GM12878 (cell line): ENCODE results near the gene OTUD3. TPM values are rescaled to one million over a fixed set of nuclear protein-coding genes. Genes with fewer than 3 reads are reported as not detected.

ENCODE experiments used
- ATAC-seq: fragments of 200-7000 bp; cut with Tn5 transposase; 3 replicates; pipeline ENCODE4 v1.9.1; 2020; ENCODE audit warnings: mild to moderate bottlenecking, moderate library complexity
- BruUV-seq: library from RNA; stranded (reverse); fragments of 400-500 nt; replicated peaks from 2 replicates; lab custom pipeline; 2021; lab: Mats Ljungman, UMichigan
- CTCF ChIA-PET: fragments of 300-600 bp; sonication (Branson Sonifier 250); formaldehyde crosslinking; extraction: SDS; loops from one replicate; lab custom pipeline; 2021; ENCODE audit warnings: inconsistent platforms; lab: Yijun Ruan, JAX
- POLR2A ChIA-PET: fragments of 350-600 bp; formaldehyde crosslinking; extraction: SDS; loops from one replicate; lab custom pipeline; 2021; ENCODE audit warnings: inconsistent platforms; lab: Charles Lee
- RAD21 ChIA-PET: fragments of 300-600 bp; sonication (Branson Sonifier 250); formaldehyde crosslinking; loops from one replicate; lab custom pipeline; 2023; ENCODE audit warnings: antibody characterized with exemption; ENCODE audit not compliant: unreplicated experiment; lab: Charles Lee
- SMC1A ChIA-PET: fragments of 300-600 bp; sonication (Branson Sonifier 250); formaldehyde crosslinking; loops from one replicate; lab custom pipeline; 2023; ENCODE audit not compliant: unreplicated experiment, uncharacterized antibody; lab: Charles Lee
- DNase-seq: peaks from one replicate; pipeline ENCODE4 v3.0.0-alpha.2; 2011; ENCODE audit warnings: low read depth, low spot score
- FAIRE-seq: peaks from 3 replicates; lab custom pipeline; 2011; peaks lifted over from hg19 to GRCh38; lab: Jason Lieb, UNC
- H2AFZ ChIP-seq: 2 replicates; pipeline ENCODE4 v1.6.0; 2011; ENCODE audit warnings: low read depth, low read length, control low read depth; ENCODE audit not compliant: control insufficient read depth
- H3K27ac ChIP-seq: 2 replicates; pipeline ENCODE4 v1.5.1; 2011; ENCODE audit warnings: control low read depth; ENCODE audit not compliant: control insufficient read depth, insufficient read depth
- H3K27me3 ChIP-seq, 2 experiments: replicated peaks in 1 of 2; 2 replicates each; pipeline versions ENCODE4 v1.6.0 to v1.6.1; 2011; ENCODE audit warnings: low read length in 1 of 2; ENCODE audit not compliant: control insufficient read depth in 2 of 2, insufficient read depth in 2 of 2
- H3K36me3 ChIP-seq, 2 experiments: 2 replicates each; pipeline ENCODE4 v1.5.1; 2011; ENCODE audit warnings: low read length in 1 of 2; ENCODE audit not compliant: control insufficient read depth in 2 of 2, insufficient read depth in 2 of 2
- H3K4me1 ChIP-seq: 2 replicates; pipeline ENCODE4 v1.6.1; 2011; ENCODE audit warnings: mild to moderate bottlenecking, low read length, moderate library complexity, mixed read lengths; ENCODE audit not compliant: control insufficient read depth, insufficient read depth
- H3K4me2 ChIP-seq: 2 replicates; pipeline ENCODE4 v1.6.0; 2011; ENCODE audit warnings: control low read depth; ENCODE audit not compliant: control insufficient read depth, insufficient read depth
- H3K4me3 ChIP-seq: fragments of 200-600 bp; sonication (generic); 2 replicates; pipeline ENCODE4 v1.5.1; 2016
- H3K79me2 ChIP-seq: 2 replicates; pipeline ENCODE4 v1.6.0; 2011; ENCODE audit warnings: low read length; ENCODE audit not compliant: control insufficient read depth, insufficient read depth
- H3K9ac ChIP-seq: 2 replicates; pipeline ENCODE4 v1.8.0; 2011; ENCODE audit warnings: low read length, control low read depth, mixed read lengths; ENCODE audit not compliant: control insufficient read depth, insufficient read depth
- H3K9me3 ChIP-seq: replicated peaks from 3 replicates; pipeline ENCODE4 v1.5.1; 2011; ENCODE audit warnings: mild to moderate bottlenecking, low read length; ENCODE audit not compliant: control insufficient read depth, insufficient read depth
- H4K20me1 ChIP-seq: 2 replicates; pipeline ENCODE4 v1.6.0; 2011; ENCODE audit not compliant: control insufficient read depth, insufficient read depth
- BMI1 ChIP-seq: fragments of 450-650 bp; IDR thresholded peaks from 2 replicates; pipeline ENCODE4 v1.6.1; 2016; ENCODE audit warnings: mild to moderate bottlenecking, moderate library complexity, borderline replicate concordance
- CBX5 ChIP-seq: sonication (generic); IDR thresholded peaks from 2 replicates; pipeline ENCODE4 v1.6.1; 2016; ENCODE audit warnings: low read depth, moderate library complexity, mild to moderate bottlenecking, inconsistent platforms
- CHD1 ChIP-seq: IDR thresholded peaks from 2 replicates; pipeline ENCODE4 v1.6.1; 2012; ENCODE audit warnings: low read depth, low read length, improper control_type of control experiment
- CREM ChIP-seq: IDR thresholded peaks from 2 replicates; pipeline ENCODE4 v1.6.1; 2014; ENCODE audit warnings: antibody characterized with exemption, low read depth
- GATAD2B ChIP-seq: fragments of 450-650 bp; conservative IDR thresholded peaks from 2 replicates; pipeline ENCODE4 v1.6.1; 2017; ENCODE audit warnings: low read depth, mild to moderate bottlenecking, moderate library complexity
- KLF5 ChIP-seq: fragments of 450-650 bp; IDR thresholded peaks from 2 replicates; pipeline ENCODE4 v1.6.1; 2014; ENCODE audit warnings: mild to moderate bottlenecking; ENCODE audit not compliant: partially characterized antibody
- NFYB ChIP-seq: IDR thresholded peaks from 2 replicates; pipeline ENCODE4 v1.6.1; 2011; ENCODE audit warnings: low read depth, mild to moderate bottlenecking, low read length, improper control_type of control experiment, moderate library complexity; ENCODE audit not compliant: insufficient read depth
- NR2C1 ChIP-seq: fragments of 450-650 bp; IDR thresholded peaks from 2 replicates; pipeline ENCODE4 v1.6.1; 2017; ENCODE audit warnings: antibody characterized with exemption, mild to moderate bottlenecking, moderate library complexity
- NR2F1 ChIP-seq: fragments of 450-650 bp; conservative IDR thresholded peaks from 2 replicates; pipeline ENCODE4 v1.6.1; 2017; ENCODE audit warnings: mild to moderate bottlenecking
- NRF1 ChIP-seq: conservative IDR thresholded peaks from 2 replicates; pipeline ENCODE4 v1.6.1; 2011; ENCODE audit warnings: mild to moderate bottlenecking, low read depth, low read length, improper control_type of control experiment
- PAX5 ChIP-seq: IDR thresholded peaks from 2 replicates; pipeline ENCODE4 v1.6.1; 2011; ENCODE audit warnings: low read depth, low read length, borderline replicate concordance
- PML ChIP-seq: IDR thresholded peaks from 2 replicates; pipeline ENCODE4 v1.6.1; 2012; ENCODE audit warnings: low read length, inconsistent platforms
- SUZ12 ChIP-seq: fragments of 200-600 bp; sonication (generic); IDR thresholded peaks from one replicate; pipeline ENCODE4 v1.6.1; 2018; ENCODE audit warnings: antibody characterized with exemption, mild to moderate bottlenecking; ENCODE audit not compliant: unreplicated experiment
- TCF12 ChIP-seq: IDR thresholded peaks from 2 replicates; pipeline ENCODE4 v1.6.1; 2011; ENCODE audit warnings: low read depth, mild to moderate bottlenecking, low read length
- WGBS: methylation state at CpG from one replicate; pipeline ENCODE4 v1.1.6; 2016; ENCODE audit warnings: low lambda C conversion rate; ENCODE audit not compliant: insufficient replicate concordance, insufficient coverage; ENCODE audit errors: missing lambda C conversion rate; 5-methylcytosine and 5-hydroxymethylcytosine counted together
- in situ Hi-C: fragments of 300-500 bp; cut with MboI; formaldehyde crosslinking; loops from 9 replicates; pipeline ENCODE4 v1.14.3; 2018; ENCODE audit warnings: mixed read lengths
- intact Hi-C: fragments of 100-400 bp; cut with micrococcal nuclease; formaldehyde crosslinking; loops from one replicate; pipeline ENCODE4 v1.14.2; 2022; ENCODE audit not compliant: unreplicated experiment
- polyA plus RNA-seq, 11 experiments: library from polyadenylated mRNA; depleted of rRNA in 4 of 11; unstranded in 6 of 11; stranded (reverse) in 5 of 11; fragments of >200 nt; fragmentation: Nextera tagmentation in 4 of 11; fragmentation: Illumina TruSeq in 1 of 11; extraction: Ambion mirVana in 4 of 11; extraction: Trizol in 1 of 11; gene quantifications; 1 replicate in 1 of 11; 2 replicates in 10 of 11; pipeline versions ENCODE4 v1.2.1 to v1.2.3, GENCODE V29; 2011 to 2016; ENCODE audit warnings: inconsistent platforms in 2 of 11, missing spikeins in 2 of 11, low read depth in 1 of 11
- total RNA-seq, 4 experiments: library from RNA; depleted of rRNA in 3 of 4; stranded (reverse); fragments of >200 nt in 3 of 4; fragmentation: Illumina TruSeq in 1 of 4; extraction: Trizol in 1 of 4; gene quantifications; 2 replicates each; pipeline versions ENCODE4 v1.2.1 to v1.2.3, GENCODE V29; 2013 to 2021
- TF ChIP-seq, protein P1 (sequence below): fragments of 450-650 bp; IDR thresholded peaks from 2 replicates; pipeline ENCODE4 v1.6.1; 2017; ENCODE audit warnings: mild to moderate bottlenecking
- TF ChIP-seq, protein P2 (sequence below): fragments of 450-650 bp; IDR thresholded peaks from 2 replicates; pipeline ENCODE4 v1.6.1; 2014; ENCODE audit warnings: mild to moderate bottlenecking
- TF ChIP-seq, protein P3 (sequence below): IDR thresholded peaks from 2 replicates; pipeline ENCODE4 v1.6.1; 2012; ENCODE audit warnings: improper control_type of control experiment, low read depth, low read length; ENCODE audit not compliant: insufficient replicate concordance

Gene OTUD3
- total and polyA plus RNA-seq, 10 of the 15 experiments (the other 5 are each of a cell fraction or from before 2014, with no cell fraction given) = 0.77 to 8.9 (median 4.8) TPM

DNA sequence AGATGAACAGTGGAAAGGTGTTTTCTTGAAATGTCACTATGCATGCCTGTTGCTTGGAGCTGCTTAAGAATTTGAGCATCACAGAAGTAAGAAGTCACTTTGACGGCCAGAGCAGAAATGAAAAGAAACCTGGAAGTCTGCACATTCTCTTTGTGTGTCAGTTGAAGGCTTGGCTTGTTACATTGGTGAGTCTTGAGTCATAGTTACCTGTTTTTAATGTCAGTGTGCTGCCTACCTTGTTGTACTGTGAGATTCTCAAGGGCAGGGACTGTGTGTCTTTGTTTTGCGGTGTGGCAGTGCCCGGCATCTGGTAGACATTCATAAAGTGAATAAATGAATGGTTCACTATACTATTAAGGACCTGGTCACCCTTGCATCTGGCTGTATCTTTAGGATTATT is 9.9 kb downstream of the OTUD3 start:
- no peak overlapping the region for H2AFZ ChIP-seq
- H3K4me3 ChIP-seq = no peak overlapping the region
- BruUV-seq = no TSS peak
- no peak for DNase-seq
- intact Hi-C loops (no loop called here), in situ Hi-C loops (no loop called here)
- peaks cover 7% of the 10 kb centered on the region for H3K79me2 ChIP-seq
- H3K9me3 ChIP-seq = no peaks in the 10 kb centered on the region
- H3K4me2 ChIP-seq = no peak overlapping the region
- H3K9ac ChIP-seq = no peak overlapping the region
- CTCF ChIA-PET = no interaction called here
- POLR2A ChIA-PET = no interaction called here
- no peaks in the 10 kb centered on the region for H4K20me1 ChIP-seq
- peaks cover 7% of the 10 kb centered on the region in 2 experiments; a peak in 3 of 4 replicates for H3K36me3 ChIP-seq
- H3K4me1 ChIP-seq = no peaks in the 10 kb centered on the region
- no peak for FAIRE-seq
- SMC1A ChIA-PET = no interaction called here
- no peak for TF ChIP-seq CREM
- TF ChIP-seq, protein P1, sequence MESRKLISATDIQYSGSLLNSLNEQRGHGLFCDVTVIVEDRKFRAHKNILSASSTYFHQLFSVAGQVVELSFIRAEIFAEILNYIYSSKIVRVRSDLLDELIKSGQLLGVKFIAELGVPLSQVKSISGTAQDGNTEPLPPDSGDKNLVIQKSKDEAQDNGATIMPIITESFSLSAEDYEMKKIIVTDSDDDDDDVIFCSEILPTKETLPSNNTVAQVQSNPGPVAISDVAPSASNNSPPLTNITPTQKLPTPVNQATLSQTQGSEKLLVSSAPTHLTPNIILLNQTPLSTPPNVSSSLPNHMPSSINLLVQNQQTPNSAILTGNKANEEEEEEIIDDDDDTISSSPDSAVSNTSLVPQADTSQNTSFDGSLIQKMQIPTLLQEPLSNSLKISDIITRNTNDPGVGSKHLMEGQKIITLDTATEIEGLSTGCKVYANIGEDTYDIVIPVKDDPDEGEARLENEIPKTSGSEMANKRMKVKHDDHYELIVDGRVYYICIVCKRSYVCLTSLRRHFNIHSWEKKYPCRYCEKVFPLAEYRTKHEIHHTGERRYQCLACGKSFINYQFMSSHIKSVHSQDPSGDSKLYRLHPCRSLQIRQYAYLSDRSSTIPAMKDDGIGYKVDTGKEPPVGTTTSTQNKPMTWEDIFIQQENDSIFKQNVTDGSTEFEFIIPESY = no peak
- no peak for TF ChIP-seq CHD1
- TF ChIP-seq PML = no peak
- TF ChIP-seq NRF1 = no peak
- no peak for TF ChIP-seq KLF5
- no peak for TF ChIP-seq SUZ12
- no peak for TF ChIP-seq TCF12
- TF ChIP-seq NR2F1 = no peak
- TF ChIP-seq NFYB = no peak
- no peak for TF ChIP-seq CBX5
- TF ChIP-seq GATAD2B = no peak
- TF ChIP-seq, protein P2, sequence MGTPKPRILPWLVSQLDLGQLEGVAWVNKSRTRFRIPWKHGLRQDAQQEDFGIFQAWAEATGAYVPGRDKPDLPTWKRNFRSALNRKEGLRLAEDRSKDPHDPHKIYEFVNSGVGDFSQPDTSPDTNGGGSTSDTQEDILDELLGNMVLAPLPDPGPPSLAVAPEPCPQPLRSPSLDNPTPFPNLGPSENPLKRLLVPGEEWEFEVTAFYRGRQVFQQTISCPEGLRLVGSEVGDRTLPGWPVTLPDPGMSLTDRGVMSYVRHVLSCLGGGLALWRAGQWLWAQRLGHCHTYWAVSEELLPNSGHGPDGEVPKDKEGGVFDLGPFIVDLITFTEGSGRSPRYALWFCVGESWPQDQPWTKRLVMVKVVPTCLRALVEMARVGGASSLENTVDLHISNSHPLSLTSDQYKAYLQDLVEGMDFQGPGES = no peak
- no peak for TF ChIP-seq PAX5
- TF ChIP-seq, protein P3, sequence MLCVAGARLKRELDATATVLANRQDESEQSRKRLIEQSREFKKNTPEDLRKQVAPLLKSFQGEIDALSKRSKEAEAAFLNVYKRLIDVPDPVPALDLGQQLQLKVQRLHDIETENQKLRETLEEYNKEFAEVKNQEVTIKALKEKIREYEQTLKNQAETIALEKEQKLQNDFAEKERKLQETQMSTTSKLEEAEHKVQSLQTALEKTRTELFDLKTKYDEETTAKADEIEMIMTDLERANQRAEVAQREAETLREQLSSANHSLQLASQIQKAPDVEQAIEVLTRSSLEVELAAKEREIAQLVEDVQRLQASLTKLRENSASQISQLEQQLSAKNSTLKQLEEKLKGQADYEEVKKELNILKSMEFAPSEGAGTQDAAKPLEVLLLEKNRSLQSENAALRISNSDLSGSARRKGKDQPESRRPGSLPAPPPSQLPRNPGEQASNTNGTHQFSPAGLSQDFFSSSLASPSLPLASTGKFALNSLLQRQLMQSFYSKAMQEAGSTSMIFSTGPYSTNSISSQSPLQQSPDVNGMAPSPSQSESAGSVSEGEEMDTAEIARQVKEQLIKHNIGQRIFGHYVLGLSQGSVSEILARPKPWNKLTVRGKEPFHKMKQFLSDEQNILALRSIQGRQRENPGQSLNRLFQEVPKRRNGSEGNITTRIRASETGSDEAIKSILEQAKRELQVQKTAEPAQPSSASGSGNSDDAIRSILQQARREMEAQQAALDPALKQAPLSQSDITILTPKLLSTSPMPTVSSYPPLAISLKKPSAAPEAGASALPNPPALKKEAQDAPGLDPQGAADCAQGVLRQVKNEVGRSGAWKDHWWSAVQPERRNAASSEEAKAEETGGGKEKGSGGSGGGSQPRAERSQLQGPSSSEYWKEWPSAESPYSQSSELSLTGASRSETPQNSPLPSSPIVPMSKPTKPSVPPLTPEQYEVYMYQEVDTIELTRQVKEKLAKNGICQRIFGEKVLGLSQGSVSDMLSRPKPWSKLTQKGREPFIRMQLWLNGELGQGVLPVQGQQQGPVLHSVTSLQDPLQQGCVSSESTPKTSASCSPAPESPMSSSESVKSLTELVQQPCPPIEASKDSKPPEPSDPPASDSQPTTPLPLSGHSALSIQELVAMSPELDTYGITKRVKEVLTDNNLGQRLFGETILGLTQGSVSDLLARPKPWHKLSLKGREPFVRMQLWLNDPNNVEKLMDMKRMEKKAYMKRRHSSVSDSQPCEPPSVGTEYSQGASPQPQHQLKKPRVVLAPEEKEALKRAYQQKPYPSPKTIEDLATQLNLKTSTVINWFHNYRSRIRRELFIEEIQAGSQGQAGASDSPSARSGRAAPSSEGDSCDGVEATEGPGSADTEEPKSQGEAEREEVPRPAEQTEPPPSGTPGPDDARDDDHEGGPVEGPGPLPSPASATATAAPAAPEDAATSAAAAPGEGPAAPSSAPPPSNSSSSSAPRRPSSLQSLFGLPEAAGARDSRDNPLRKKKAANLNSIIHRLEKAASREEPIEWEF = no peak
- TF ChIP-seq BMI1 = no peak
- TF ChIP-seq NR2C1 = no peak
- no peaks in the 10 kb centered on the region for H3K27me3 ChIP-seq
- no peak for ATAC-seq
- RAD21 ChIA-PET = no interaction called here
- no peak overlapping the region for H3K27ac ChIP-seq
- WGBS = 81% methylated on average over 3 of the region's 3 CpGs
